ACHN (cell line): ENCODE results near the gene AOC1.

Experiments used
- DNase-seq: peaks from one replicate; pipeline ENCODE4 v3.0.0-alpha.2; 2015
- in situ Hi-C: cut with HindIII; loops from 2 replicates; pipeline ENCODE4 v1.10.0; 2017; ENCODE audit warnings: low sequenced_read_pairs, low pct_ligation_motif_present, low pct_unique_long_range_greater_than_20kb

AOC1 gene

GRCh38 chr7:150829426-150829825, 22.9 kb upstream of the AOC1 start:
- DNase-seq, result no peak
- in situ Hi-C loops, result no loop called here

GRCh38 chr7:150830937-150831336, 21.4 kb upstream of the AOC1 start:
- in situ Hi-C loops, result no loop called here
- DNase-seq, result no peak

GRCh38 chr7:150831851-150832250, 20.5 kb upstream of the AOC1 start:
- in situ Hi-C loops, result no loop called here

GRCh38 chr7:150835019-150835418, 17.3 kb upstream of the AOC1 start:
- in situ Hi-C loops, result no loop called here
- no peak for DNase-seq

More at GRCh38 chr7:150831851-150832250, 20.5 kb upstream of the AOC1 start:
- no peak for DNase-seq

- no peak for DNase-seq
- in situ Hi-C loops, result no loop called here
Observed at GRCh38 chr7:150835702-150836280, 16.5 kb upstream of the AOC1 start.

- no peak for DNase-seq
- in situ Hi-C loops, result no loop called here
Observed at GRCh38 chr7:150838965-150839650, 13.2 kb upstream of the AOC1 start.

GRCh38 chr7:150842018-150842417, 10.3 kb upstream of the AOC1 start:
- DNase-seq, result no peak
- in situ Hi-C loops, result no loop called here

- in situ Hi-C loops, result no loop called here
- no peak for DNase-seq
Observed at GRCh38 chr7:150842716-150843115, 9.6 kb upstream of the AOC1 start.

- no peak for DNase-seq
- in situ Hi-C loops, result no loop called here
Observed at GRCh38 chr7:150845421-150845861, 6.9 kb upstream of the AOC1 start.

- in situ Hi-C loops, result no loop called here
- no peak for DNase-seq
Observed at GRCh38 chr7:150846291-150847115, 5.8 kb upstream of the AOC1 start.

- in situ Hi-C loops, result no loop called here
- DNase-seq, result no peak
Observed at GRCh38 chr7:150847536-150847935, 4.8 kb upstream of the AOC1 start.

- in situ Hi-C loops, result no loop called here
- no peak for DNase-seq
Observed at GRCh38 chr7:150848111-150848510, 4.2 kb upstream of the AOC1 start.

- DNase-seq, result no peak
- in situ Hi-C loops, result no loop called here
Observed at GRCh38 chr7:150848561-150849115, 3.7 kb upstream of the AOC1 start.

- DNase-seq, result no peak
- in situ Hi-C loops, result no loop called here
Observed at GRCh38 chr7:150849204-150849775, 3.0 kb upstream of the AOC1 start.

- in situ Hi-C loops, result no loop called here
- DNase-seq, result no peak
Observed at GRCh38 chr7:150850273-150850672, 2.0 kb upstream of the AOC1 start.

GRCh38 chr7:150851492-150852370, 586 bp upstream of the AOC1 start:
- in situ Hi-C loops, result no loop called here
- DNase-seq, result no peak

GRCh38 chr7:150854066-150855000, 2.0 kb downstream of the AOC1 start:
- DNase-seq, result no peak
- in situ Hi-C loops, result no loop called here
